ENCODE data around the gene GLI3.
A peak's percentile ranks its signal among the peaks of the same experiment; 100 is the strongest.

GLI3 gene

DNA sequence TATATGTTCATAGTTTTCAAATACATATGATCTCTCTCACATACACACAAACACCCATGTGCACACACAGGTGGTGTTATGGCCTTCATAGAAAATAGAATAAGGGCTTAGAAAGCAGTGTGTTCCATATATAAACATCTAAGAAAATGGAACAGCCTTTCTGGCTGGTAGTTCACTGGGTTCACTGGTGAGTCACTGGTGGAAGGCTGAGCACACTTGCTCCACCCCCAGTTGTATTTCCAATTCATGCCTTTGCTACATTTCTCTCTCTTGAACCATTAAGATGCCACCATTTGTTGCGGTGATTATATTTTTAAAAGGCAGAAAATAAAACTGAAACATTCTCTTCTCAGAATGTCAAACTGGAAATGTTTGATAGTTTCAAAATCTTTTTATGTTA lies 252.1 kb downstream of the GLI3 start:
- Histone ChIP-seq H3K36me3 (peaks cover 0 to 8% (median 0%) of the 10 kb centered on the region in 11 experiments; a peak in 2 of 22 replicates), H3K4me1 (peaks cover 0 to 13% (median 1%) of the 10 kb centered on the region in 10 experiments; a peak in 4 of 20 replicates), H3K4me3 (no peak overlapping the region), H4K20me1 (peaks cover 0 to 9% (median 0%) of the 10 kb centered on the region in 11 experiments; a peak in 1 of 22 replicates), H3K9me3 (replicated peaks in 1 of 11) (no peaks in the 10 kb centered on the region), H3K27ac (no peak overlapping the region), H3K4me2 (no peak overlapping the region), H3K27me3 (no peaks in the 10 kb centered on the region), H3K9ac (no peak overlapping the region)
- TF ChIP-seq Cebpa-rat (IDR thresholded peaks at IDR 0.05): no peak

DNA sequence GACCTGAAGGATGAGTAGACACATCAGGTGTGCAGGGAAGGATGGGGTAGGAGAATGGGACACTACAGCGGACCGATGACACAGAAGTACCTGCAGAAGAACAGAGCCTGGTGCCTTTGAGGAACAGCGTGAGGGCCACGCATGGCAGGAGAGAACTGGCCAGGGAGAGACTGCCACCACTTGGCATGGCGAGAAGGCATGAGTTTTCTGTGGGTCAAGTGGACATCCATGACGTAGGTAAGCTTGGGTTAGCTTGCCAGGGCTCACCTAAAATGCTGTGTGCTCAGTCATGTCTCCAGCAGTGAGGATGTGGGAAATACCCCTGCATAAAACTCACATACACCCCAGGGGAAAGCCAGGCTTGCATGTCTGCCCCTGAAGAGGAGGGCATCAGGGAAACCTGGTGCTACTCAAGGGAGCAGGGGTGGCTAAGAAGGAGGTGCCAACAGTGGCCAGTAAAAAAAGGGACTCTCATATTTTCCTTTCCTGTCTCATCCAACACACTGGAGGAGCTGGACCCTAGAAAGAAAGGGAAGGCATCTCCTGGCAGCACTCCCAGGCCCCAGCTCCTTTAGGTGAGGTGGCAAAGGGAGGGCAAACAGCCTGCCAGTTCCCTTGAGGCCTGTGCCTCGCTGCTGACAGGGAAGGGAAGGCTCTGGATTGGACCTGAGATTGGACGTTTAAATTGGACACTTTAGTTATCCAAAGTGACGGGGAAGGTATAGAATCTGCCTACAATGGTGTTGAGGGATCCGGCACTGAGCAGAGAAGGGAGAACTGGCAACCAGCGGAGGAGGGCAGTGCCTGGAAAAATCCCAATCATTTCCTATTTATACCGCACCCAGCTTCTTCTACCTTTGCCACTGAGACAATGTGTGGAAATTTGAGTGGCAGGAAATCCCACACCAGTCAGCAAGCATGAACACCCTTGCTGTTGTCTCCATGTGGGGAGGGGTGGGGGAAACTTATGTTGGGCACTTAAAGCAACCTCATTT lies 255.7 kb downstream of the GLI3 start:
- Histone ChIP-seq H3K4me2 (no peak overlapping the region; a peak in 1 of 22 replicates), H3K36me3 (peaks cover 0 to 30% (median 12%) of the 10 kb centered on the region in 11 experiments; a peak in 9 of 22 replicates)
- TF ChIP-seq Cebpa-rat (IDR thresholded peaks at IDR 0.05): no peak

DNA sequence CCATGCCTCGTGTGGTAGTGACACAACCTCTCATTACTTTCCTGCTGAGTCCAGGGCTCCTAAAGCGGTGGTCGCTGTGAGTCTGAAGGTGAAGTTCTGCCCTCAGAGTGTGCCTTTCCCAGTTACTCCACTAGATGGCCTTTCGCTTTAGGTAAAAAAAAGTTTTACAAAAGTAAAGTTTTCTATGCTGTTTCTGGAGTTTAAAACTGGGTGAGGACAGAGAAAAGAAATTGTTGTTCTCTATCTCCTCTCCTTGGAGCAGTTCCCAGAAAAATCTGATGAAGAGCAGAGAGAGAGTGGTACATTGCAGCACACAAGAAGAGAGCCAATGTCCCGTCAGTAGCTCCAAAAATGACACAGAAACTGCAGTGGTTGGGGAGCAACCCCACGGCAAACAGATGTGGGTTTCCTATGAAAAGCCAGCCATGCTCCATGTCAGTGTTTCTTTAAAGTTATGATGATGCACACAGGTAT lies 257.1 kb downstream of the GLI3 start:
- Histone ChIP-seq H4K20me1 (no peaks in the 10 kb centered on the region; a peak in 1 of 22 replicates), H3K36me3 (peaks cover 0 to 42% (median 17%) of the 10 kb centered on the region in 11 experiments; a peak in 10 of 22 replicates), H3K9ac (no peak overlapping the region), H3K4me2 (peak overlapping the region in 1 of 11 experiments; percentile 24; a peak in 2 of 22 replicates), H3K4me3 (no peak overlapping the region), H3K27me3 (no peaks in the 10 kb centered on the region), H3K9me3 (replicated peaks in 1 of 11) (no peaks in the 10 kb centered on the region), H3K4me1 (peaks cover 0 to 14% (median 2%) of the 10 kb centered on the region in 10 experiments; a peak in 4 of 20 replicates), H3K27ac (no peak overlapping the region)
- no peak for TF ChIP-seq Cebpa-rat (IDR thresholded peaks at IDR 0.05)

More for the DNA sequence above, 255.7 kb downstream of the GLI3 start:
- H3K4me1 ChIP-seq: peaks cover 0 to 14% (median 2%) of the 10 kb centered on the region in 10 experiments; a peak in 4 of 20 replicates
- no peaks in the 10 kb centered on the region; a peak in 1 of 22 replicates for H4K20me1 ChIP-seq
- H3K27ac ChIP-seq: no peak overlapping the region
- H3K9ac ChIP-seq: no peak overlapping the region
- H3K4me3 ChIP-seq: no peak overlapping the region
- H3K27me3 ChIP-seq: no peaks in the 10 kb centered on the region
- no peaks in the 10 kb centered on the region for H3K9me3 ChIP-seq (replicated peaks in 1 of 11)

DNA sequence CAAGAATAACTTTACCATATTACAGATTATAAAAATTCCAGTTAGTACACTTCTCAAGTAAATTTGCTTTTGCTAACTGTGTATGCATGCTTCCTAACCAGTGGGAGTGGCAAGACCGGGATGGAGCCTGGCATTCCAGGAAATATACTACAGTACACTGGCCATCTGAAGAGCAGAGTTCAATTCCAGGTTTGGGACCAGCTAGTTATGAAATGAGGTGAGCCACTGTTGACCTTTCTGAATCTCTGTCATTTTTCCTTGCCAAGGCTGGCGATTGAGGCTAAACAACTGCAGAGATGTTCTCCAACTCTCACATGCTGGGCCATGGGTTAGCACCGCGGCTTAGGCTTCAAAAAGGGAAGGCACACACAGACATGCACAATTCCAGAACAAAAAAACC lies 258.2 kb downstream of the GLI3 start:
- Histone ChIP-seq H3K9me3 (replicated peaks in 1 of 11) (no peaks in the 10 kb centered on the region), H3K4me2 (no peak overlapping the region), H3K4me1 (peaks cover 0 to 14% (median 2%) of the 10 kb centered on the region in 10 experiments; a peak in 4 of 20 replicates), H3K36me3 (peaks cover 0 to 42% (median 20%) of the 10 kb centered on the region in 11 experiments; a peak in 11 of 22 replicates), H3K27me3 (no peaks in the 10 kb centered on the region), H3K9ac (no peak overlapping the region), H3K27ac (no peak overlapping the region), H3K4me3 (no peak overlapping the region), H4K20me1 (no peaks in the 10 kb centered on the region; a peak in 1 of 22 replicates)
- no peak for TF ChIP-seq Cebpa-rat (IDR thresholded peaks at IDR 0.05)

DNA sequence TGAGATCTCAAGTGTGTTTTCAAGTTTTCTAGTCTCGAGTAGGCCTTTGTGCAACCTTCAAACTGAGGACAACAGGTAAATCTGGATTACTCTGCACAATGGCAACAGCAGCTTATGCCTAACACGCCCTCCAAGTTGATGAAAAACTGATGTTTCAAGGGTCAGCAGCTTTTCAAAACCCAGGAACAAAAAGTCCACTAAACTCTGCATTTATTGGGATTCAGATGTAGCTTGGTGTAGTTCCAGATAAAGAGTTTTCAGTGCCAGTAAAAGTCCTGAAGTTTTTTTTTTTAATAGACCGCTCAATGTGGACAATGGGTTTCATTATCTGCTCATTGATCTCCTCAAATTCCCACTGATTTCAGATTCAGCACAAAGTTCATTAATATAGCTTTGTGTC lies 259.3 kb downstream of the GLI3 start:
- no peak overlapping the region for H3K27ac ChIP-seq

DNA sequence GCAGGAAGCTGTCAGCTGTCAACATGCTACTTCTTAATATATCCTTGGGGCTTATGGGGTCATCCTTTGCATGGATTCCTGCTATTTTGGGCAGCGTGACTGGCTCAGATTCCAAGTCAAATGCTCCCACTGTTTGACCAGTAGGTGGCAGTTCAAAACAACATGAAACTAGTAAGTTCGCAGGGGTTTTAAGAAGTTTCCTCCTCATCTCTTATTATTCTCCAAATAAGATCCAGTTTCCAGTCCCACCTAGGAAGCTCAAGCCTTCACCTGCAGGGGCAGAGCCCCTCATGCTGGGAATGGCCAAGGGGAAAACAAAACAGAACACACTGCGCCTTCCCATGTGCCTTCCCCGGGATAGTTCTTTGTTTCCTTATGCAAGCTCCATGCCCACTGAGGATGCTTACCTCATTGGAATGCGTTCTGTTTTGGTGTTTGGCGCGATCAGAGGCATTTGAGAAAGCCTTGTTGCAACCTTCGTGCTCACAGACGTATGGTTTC lies 259.8 kb downstream of the GLI3 start:
- Histone ChIP-seq H3K4me2 (no peak overlapping the region), H3K9ac (no peak overlapping the region), H3K9me3 (replicated peaks in 1 of 11) (no peaks in the 10 kb centered on the region), H3K27ac (no peak overlapping the region), H3K4me3 (no peak overlapping the region), H3K27me3 (no peaks in the 10 kb centered on the region), H3K36me3 (peaks cover 0 to 51% (median 27%) of the 10 kb centered on the region in 11 experiments; a peak in 15 of 22 replicates), H3K4me1 (peaks cover 0 to 14% (median 2%) of the 10 kb centered on the region in 10 experiments; a peak in 4 of 20 replicates), H4K20me1 (no peaks in the 10 kb centered on the region; a peak in 1 of 22 replicates)
- TF ChIP-seq Cebpa-rat (IDR thresholded peaks at IDR 0.05): no peak

More for the DNA sequence above, 259.3 kb downstream of the GLI3 start:
- H4K20me1 ChIP-seq: no peaks in the 10 kb centered on the region; a peak in 1 of 22 replicates
- TF ChIP-seq Cebpa-rat (IDR thresholded peaks at IDR 0.05): no peak
- no peak overlapping the region for H3K9ac ChIP-seq
- peaks cover 0 to 46% (median 22%) of the 10 kb centered on the region in 11 experiments; a peak in 13 of 22 replicates for H3K36me3 ChIP-seq
- H3K4me1 ChIP-seq: peaks cover 0 to 14% (median 2%) of the 10 kb centered on the region in 10 experiments; a peak in 4 of 20 replicates
- H3K9me3 ChIP-seq (replicated peaks in 1 of 11): no peaks in the 10 kb centered on the region
- no peak overlapping the region for H3K4me2 ChIP-seq
- H3K27me3 ChIP-seq: no peaks in the 10 kb centered on the region
- H3K4me3 ChIP-seq: no peak overlapping the region

DNA sequence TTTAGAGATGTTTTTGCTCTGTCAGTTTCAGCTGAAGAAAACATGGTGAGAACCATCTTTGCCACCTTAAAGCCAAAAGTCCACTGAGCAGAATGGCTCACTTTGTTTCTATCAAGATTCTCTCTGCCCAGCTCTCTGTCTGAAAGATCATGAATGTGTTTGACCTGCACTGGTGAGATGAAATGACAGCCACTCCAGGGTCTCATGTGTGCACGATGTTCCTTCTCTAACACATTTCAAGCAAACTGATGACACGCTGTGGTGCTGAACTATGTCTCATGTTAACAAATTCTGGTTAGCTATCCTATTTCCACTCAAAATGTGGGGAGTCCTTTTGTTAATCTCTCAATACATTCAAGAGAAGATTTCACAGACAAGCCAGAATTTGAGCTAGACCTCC lies 260.6 kb downstream of the GLI3 start:
- peaks cover 0 to 58% (median 35%) of the 10 kb centered on the region in 11 experiments; a peak in 15 of 22 replicates for H3K36me3 ChIP-seq
- no peak for TF ChIP-seq Cebpa-rat (IDR thresholded peaks at IDR 0.05)

DNA sequence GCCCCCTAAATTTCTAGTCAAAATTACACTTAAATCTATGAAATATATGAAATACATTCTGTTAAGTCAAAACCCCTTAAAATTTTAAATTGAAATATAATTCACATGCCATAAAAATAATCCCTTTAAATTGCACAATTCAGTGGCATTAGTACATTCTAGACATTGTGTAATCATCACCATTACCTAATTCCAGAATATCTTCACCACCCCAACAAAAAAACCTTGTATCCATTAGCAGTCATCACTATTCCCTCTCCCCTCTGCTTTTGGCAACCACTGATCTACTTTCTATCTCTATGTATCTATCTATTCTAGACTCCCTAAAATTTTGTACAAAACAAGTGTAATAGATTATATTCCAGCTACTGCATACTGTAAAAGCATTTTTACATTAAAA lies 261.2 kb downstream of the GLI3 start:
- peaks cover 0 to 59% (median 39%) of the 10 kb centered on the region in 11 experiments; a peak in 15 of 22 replicates for H3K36me3 ChIP-seq
- peaks cover 0 to 10% (median 0%) of the 10 kb centered on the region in 10 experiments; a peak in 4 of 20 replicates for H3K4me1 ChIP-seq
- H3K27me3 ChIP-seq: no peaks in the 10 kb centered on the region
- no peak overlapping the region for H3K4me3 ChIP-seq
- no peak for TF ChIP-seq Cebpa-rat (IDR thresholded peaks at IDR 0.05)
- no peak overlapping the region for H3K27ac ChIP-seq
- no peaks in the 10 kb centered on the region; a peak in 1 of 22 replicates for H4K20me1 ChIP-seq
- no peak overlapping the region for H3K9ac ChIP-seq
- no peak overlapping the region for H3K4me2 ChIP-seq
- H3K9me3 ChIP-seq (replicated peaks in 1 of 11): no peaks in the 10 kb centered on the region

More for the DNA sequence above, 260.6 kb downstream of the GLI3 start:
- no peak overlapping the region for H3K4me3 ChIP-seq
- H3K4me1 ChIP-seq: peaks cover 0 to 14% (median under 1%) of the 10 kb centered on the region in 10 experiments; a peak in 4 of 20 replicates
- no peak overlapping the region for H3K4me2 ChIP-seq
- no peak overlapping the region for H3K27ac ChIP-seq
- H3K9me3 ChIP-seq (replicated peaks in 1 of 11): no peaks in the 10 kb centered on the region
- no peaks in the 10 kb centered on the region; a peak in 1 of 22 replicates for H4K20me1 ChIP-seq
- H3K9ac ChIP-seq: no peak overlapping the region
- H3K27me3 ChIP-seq: no peaks in the 10 kb centered on the region

Data from BLaER1 treated with 17β-estradiol and CSF1 and Interleukin-3, amounts not matched to agents 10 nM and 100 nM (cell line).